Measurements from ENCODE around the gene FADS3. TPM values are rescaled to one million over a fixed set of nuclear protein-coding genes. Genes with fewer than 3 reads are reported as not detected.

FADS3 gene
- total RNA-seq, 1 donor from 2014 or later: 255 TPM

GRCh38 chr11:61866231-61866957, 25.0 kb downstream of the FADS3 start:
- no peak for TF ChIP-seq CTCF (IDR thresholded peaks at IDR 0.05)
- Mint-ChIP-seq H3K9me3 (ENCODE audit: low read depth) (no peaks in the 10 kb centered on the region), H3K36me3 (ENCODE audit: low read depth) (peaks cover 14% of the 10 kb centered on the region), H3K4me1 (ENCODE audit: low read depth) (peaks cover 19% of the 10 kb centered on the region), H3K27me3 (ENCODE audit: low read depth) (no peaks in the 10 kb centered on the region), H3K4me3 (ENCODE audit: unreplicated experiment) (no peak overlapping the region), H3K27ac (ENCODE audit: unreplicated experiment) (peak overlapping the region; percentile 12)
- peak; percentile 81 for DNase-seq (ENCODE audit: low spot score)

- Mint-ChIP-seq H3K27ac (ENCODE audit: unreplicated experiment) (no peak overlapping the region), H3K36me3 (ENCODE audit: low read depth) (peaks cover 19% of the 10 kb centered on the region), H3K4me3 (ENCODE audit: unreplicated experiment) (no peak overlapping the region), H3K9me3 (ENCODE audit: low read depth) (no peaks in the 10 kb centered on the region), H3K27me3 (ENCODE audit: low read depth) (no peaks in the 10 kb centered on the region), H3K4me1 (ENCODE audit: low read depth) (peaks cover 6% of the 10 kb centered on the region)
- TF ChIP-seq CTCF (IDR thresholded peaks at IDR 0.05): no peak
- peak; percentile 86 for DNase-seq (ENCODE audit: low spot score)
Measured at GRCh38 chr11:61864814-61865775, 26.2 kb downstream of the FADS3 start.

GRCh38 chr11:61863548-61864081, 27.7 kb downstream of the FADS3 start:
- no peak for TF ChIP-seq CTCF (IDR thresholded peaks at IDR 0.05)
- Mint-ChIP-seq H3K4me1 (ENCODE audit: low read depth) (no peaks in the 10 kb centered on the region), H3K9me3 (ENCODE audit: low read depth) (no peaks in the 10 kb centered on the region), H3K36me3 (ENCODE audit: low read depth) (peaks cover 31% of the 10 kb centered on the region), H3K27me3 (ENCODE audit: low read depth) (no peaks in the 10 kb centered on the region), H3K27ac (ENCODE audit: unreplicated experiment) (no peak overlapping the region), H3K4me3 (ENCODE audit: unreplicated experiment) (no peak overlapping the region)
- no peak for DNase-seq (ENCODE audit: low spot score)

- Mint-ChIP-seq H3K36me3 (ENCODE audit: low read depth) (peaks cover 31% of the 10 kb centered on the region), H3K9me3 (ENCODE audit: low read depth) (no peaks in the 10 kb centered on the region), H3K4me3 (ENCODE audit: unreplicated experiment) (no peak overlapping the region), H3K4me1 (ENCODE audit: low read depth) (no peaks in the 10 kb centered on the region), H3K27ac (ENCODE audit: unreplicated experiment) (no peak overlapping the region), H3K27me3 (ENCODE audit: low read depth) (no peaks in the 10 kb centered on the region)
- peak; percentile 76 for DNase-seq (ENCODE audit: low spot score)
- no peak for TF ChIP-seq CTCF (IDR thresholded peaks at IDR 0.05)
Measured at GRCh38 chr11:61862714-61863547, 28.4 kb downstream of the FADS3 start.

Measured in chondrocyte (in vitro differentiated cells).